ENCODE measurements around the gene CDADC1.

DNA sequence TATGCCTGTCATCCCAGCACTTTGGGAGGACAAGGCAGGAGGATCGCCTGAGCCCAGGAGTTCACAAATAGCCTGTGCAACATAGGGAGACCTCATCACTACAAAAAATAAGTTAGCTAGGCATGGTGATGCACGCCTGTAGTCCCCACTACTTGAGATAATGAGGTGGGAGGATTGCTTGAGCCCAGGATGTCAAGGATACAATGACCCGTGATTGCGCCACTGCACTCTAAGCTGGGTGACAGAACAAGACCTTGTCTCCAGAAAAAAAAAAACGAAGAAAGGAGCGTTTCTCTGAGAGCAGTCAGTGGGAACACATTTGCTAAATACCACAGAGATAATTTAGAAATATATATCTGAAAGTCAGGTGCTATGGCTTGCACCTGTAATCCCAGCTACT, 11.9 kb downstream of the CDADC1 start:
- TF ChIP-seq CTCF (conservative IDR thresholded peaks at IDR 0.05) (no peak), ZFX (IDR thresholded peaks at IDR 0.05) (no peak)
